Right lobe of liver (tissue), 4 donors: Measurements from ENCODE around the gene CLCN4.

Source experiments
- POLR2A ChIP-seq: fragments of 450-650 bp; IDR thresholded peaks from one replicate; pipeline ENCODE4 v1.6.1; 2017; ENCODE audit warnings: antibody characterized with exemption, mild to moderate bottlenecking
- TF ChIP-seq, protein P1 (sequence below), 4 donors: fragments of 200-600 bp in 3 of 4; fragments of 450-650 bp in 1 of 4; IDR thresholded peaks; one replicate each; pipeline versions ENCODE4 v1.5.1 to v1.8.0; 2016 to 2022; ENCODE audit warnings: antibody characterized with exemption in 4 of 4, mild to moderate bottlenecking in 2 of 4
- donor health status: DM: no; HTN: no; CAD: no.
- donor health status: DM: no; HTN: no; CAD: no.
- donor health status: DM: no; HTN: yes; CAD: no.

DNA sequence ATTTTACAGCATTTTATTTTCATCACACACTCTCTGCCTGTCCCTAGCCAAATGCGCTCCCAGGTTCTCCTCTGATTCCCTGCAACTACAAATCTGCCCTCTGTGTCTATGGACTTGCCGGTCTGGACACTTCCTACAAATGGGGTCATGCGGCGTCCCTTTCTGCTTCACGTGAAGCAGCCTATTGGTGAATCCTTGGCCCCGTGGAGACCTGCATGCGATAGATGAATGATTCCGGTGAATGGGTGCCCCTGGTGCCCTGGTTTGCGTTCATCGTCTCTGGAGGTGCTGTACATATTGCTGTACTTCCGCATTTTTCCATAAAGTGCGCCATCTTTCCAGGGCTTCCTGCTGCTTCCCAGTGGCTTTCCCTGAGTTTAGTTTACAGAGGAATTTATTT lies 27.5 kb upstream of the CLCN4 start:
- TF ChIP-seq POLR2A, result no peak
- TF ChIP-seq, protein P1, sequence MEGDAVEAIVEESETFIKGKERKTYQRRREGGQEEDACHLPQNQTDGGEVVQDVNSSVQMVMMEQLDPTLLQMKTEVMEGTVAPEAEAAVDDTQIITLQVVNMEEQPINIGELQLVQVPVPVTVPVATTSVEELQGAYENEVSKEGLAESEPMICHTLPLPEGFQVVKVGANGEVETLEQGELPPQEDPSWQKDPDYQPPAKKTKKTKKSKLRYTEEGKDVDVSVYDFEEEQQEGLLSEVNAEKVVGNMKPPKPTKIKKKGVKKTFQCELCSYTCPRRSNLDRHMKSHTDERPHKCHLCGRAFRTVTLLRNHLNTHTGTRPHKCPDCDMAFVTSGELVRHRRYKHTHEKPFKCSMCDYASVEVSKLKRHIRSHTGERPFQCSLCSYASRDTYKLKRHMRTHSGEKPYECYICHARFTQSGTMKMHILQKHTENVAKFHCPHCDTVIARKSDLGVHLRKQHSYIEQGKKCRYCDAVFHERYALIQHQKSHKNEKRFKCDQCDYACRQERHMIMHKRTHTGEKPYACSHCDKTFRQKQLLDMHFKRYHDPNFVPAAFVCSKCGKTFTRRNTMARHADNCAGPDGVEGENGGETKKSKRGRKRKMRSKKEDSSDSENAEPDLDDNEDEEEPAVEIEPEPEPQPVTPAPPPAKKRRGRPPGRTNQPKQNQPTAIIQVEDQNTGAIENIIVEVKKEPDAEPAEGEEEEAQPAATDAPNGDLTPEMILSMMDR (IDR thresholded peaks at IDR 0.05), result no peak
